ENCODE results near the gene MBP.

The MBP gene

GRCh38 chr18:76979111-76979751, 153.4 kb downstream of the MBP start:
- ChIA-PET POLR2A (no interaction called here), CTCF (interaction anchor here (1.1 to 8.2 kb wide), 6 partner anchors 10 to 176 kb away, joined by 4 to 190 read pairs (median 14); no protein-coding TSS in a partner anchor)
- DNase-seq (ENCODE audit: extremely low spot score), result no peak
- TF ChIP-seq CTCF (IDR thresholded peaks at IDR 0.05; ENCODE audit: control extremely low read depth, extremely low read depth, low read depth, missing control alignments), result no peak

GRCh38 chr18:76978616-76979015, 154.0 kb downstream of the MBP start:
- ChIA-PET CTCF (interaction anchor here (1.4 to 3.6 kb wide), 4 partner anchors 22 to 175 kb away, joined by 5 to 17 read pairs (median 9); no protein-coding TSS in a partner anchor), POLR2A (no interaction called here)
- DNase-seq (ENCODE audit: extremely low spot score), result no peak
- TF ChIP-seq CTCF (IDR thresholded peaks at IDR 0.05; ENCODE audit: control extremely low read depth, extremely low read depth, low read depth, missing control alignments), result no peak

- POLR2A ChIA-PET, result no interaction called here
- no peak for TF ChIP-seq CTCF (IDR thresholded peaks at IDR 0.05; ENCODE audit: control extremely low read depth, extremely low read depth, low read depth, missing control alignments)
- no peak for DNase-seq (ENCODE audit: extremely low spot score)
- CTCF ChIA-PET, result interaction anchor here (1.2 to 3.6 kb wide), 6 partner anchors 12 to 176 kb away, joined by 3 to 17 read pairs (median 6); no protein-coding TSS in a partner anchor
These were observed 154.8 kb downstream of the MBP start for GRCh38 chr18:76977684-76978232.

- POLR2A ChIA-PET, result no interaction called here
- DNase-seq (ENCODE audit: extremely low spot score), result no peak
- no peak for TF ChIP-seq CTCF (IDR thresholded peaks at IDR 0.05; ENCODE audit: control extremely low read depth, extremely low read depth, low read depth, missing control alignments)
- CTCF ChIA-PET, result interaction anchor here (1.2 to 3.9 kb wide), 8 partner anchors 7 to 175 kb away, joined by 3 to 28 read pairs (median 6); no protein-coding TSS in a partner anchor
These were observed 155.4 kb downstream of the MBP start for GRCh38 chr18:76977108-76977621.

- no peak for TF ChIP-seq CTCF (IDR thresholded peaks at IDR 0.05; ENCODE audit: control extremely low read depth, extremely low read depth, low read depth, missing control alignments)
- DNase-seq (ENCODE audit: extremely low spot score), result no peak
- ChIA-PET CTCF (interaction anchor here (1.6 to 3.9 kb wide), 3 partner anchors 9 to 54 kb away, joined by 5 to 28 read pairs (median 17); no protein-coding TSS in a partner anchor), POLR2A (no interaction called here)
These were observed 156.9 kb downstream of the MBP start for GRCh38 chr18:76975577-76976110.

GRCh38 chr18:76974386-76974785, 158.2 kb downstream of the MBP start:
- ChIA-PET POLR2A (no interaction called here), CTCF (interaction anchor here (1.6 to 3.9 kb wide), 2 partner anchors 10 to 52 kb away, joined by 5 to 28 read pairs; no protein-coding TSS in a partner anchor)
- DNase-seq (ENCODE audit: extremely low spot score), result no peak
- no peak for TF ChIP-seq CTCF (IDR thresholded peaks at IDR 0.05; ENCODE audit: control extremely low read depth, extremely low read depth, low read depth, missing control alignments)

Data from GM10248 (cell line).